ENCODE data around the gene ASCL1. TPM values are rescaled to one million over a fixed set of nuclear protein-coding genes. Genes with fewer than 3 reads are reported as not detected.

Gene ASCL1
- total and polyA plus RNA-seq, 12 donors, result not detected

GRCh38 chr12:102962986-102963385 lies 5.5 kb downstream of the ASCL1 start:
- H3K9me3 ChIP-seq, result peaks cover 0 to 13% (median 0%) of the 10 kb centered on the region in 11 donors
- peaks cover 0 to 25% (median 6%) of the 10 kb centered on the region in 9 donors for H3K4me1 ChIP-seq
- 4 to 6% methylated on average over 3 of the region's 3 CpGs for WGBS, 2 donors
- no peaks in the 10 kb centered on the region for H3K36me3 ChIP-seq
- DNase-seq (no peak), ATAC-seq (no peak)
- TF ChIP-seq, protein P1, sequence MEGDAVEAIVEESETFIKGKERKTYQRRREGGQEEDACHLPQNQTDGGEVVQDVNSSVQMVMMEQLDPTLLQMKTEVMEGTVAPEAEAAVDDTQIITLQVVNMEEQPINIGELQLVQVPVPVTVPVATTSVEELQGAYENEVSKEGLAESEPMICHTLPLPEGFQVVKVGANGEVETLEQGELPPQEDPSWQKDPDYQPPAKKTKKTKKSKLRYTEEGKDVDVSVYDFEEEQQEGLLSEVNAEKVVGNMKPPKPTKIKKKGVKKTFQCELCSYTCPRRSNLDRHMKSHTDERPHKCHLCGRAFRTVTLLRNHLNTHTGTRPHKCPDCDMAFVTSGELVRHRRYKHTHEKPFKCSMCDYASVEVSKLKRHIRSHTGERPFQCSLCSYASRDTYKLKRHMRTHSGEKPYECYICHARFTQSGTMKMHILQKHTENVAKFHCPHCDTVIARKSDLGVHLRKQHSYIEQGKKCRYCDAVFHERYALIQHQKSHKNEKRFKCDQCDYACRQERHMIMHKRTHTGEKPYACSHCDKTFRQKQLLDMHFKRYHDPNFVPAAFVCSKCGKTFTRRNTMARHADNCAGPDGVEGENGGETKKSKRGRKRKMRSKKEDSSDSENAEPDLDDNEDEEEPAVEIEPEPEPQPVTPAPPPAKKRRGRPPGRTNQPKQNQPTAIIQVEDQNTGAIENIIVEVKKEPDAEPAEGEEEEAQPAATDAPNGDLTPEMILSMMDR (IDR thresholded peaks at IDR 0.05), result no peak
- no peak overlapping the region for H3K4me3 ChIP-seq
- no peak overlapping the region for H3K27ac ChIP-seq
- intact Hi-C loops (cut with DNase I), result no loop called here
- peaks cover 0 to 100% (median 92%) of the 10 kb centered on the region in 7 donors for H3K27me3 ChIP-seq

GRCh38 chr12:102963796-102964195 lies 6.3 kb downstream of the ASCL1 start:
- H3K27ac ChIP-seq, result no peak overlapping the region
- H3K4me3 ChIP-seq, result no peak overlapping the region
- peaks cover 0 to 100% (median 84%) of the 10 kb centered on the region in 7 donors for H3K27me3 ChIP-seq
- TF ChIP-seq, protein P1 (IDR thresholded peaks at IDR 0.05), result no peak
- DNase-seq, result no peak
- H3K4me1 ChIP-seq, result peaks cover 0 to 20% (median under 1%) of the 10 kb centered on the region in 9 donors
- H3K36me3 ChIP-seq, result no peaks in the 10 kb centered on the region
- H3K9me3 ChIP-seq, result peaks cover 0 to 13% (median 0%) of the 10 kb centered on the region in 11 donors
- WGBS, 2 donors, result 41 to 44% methylated on average over 4 of the region's 4 CpGs
- ATAC-seq, result no peak
- intact Hi-C loops (cut with DNase I), result no loop called here

GRCh38 chr12:102964872-102965271 lies 7.4 kb downstream of the ASCL1 start:
- Histone ChIP-seq H3K9me3 (peaks cover 0 to 13% (median 0%) of the 10 kb centered on the region in 11 donors), H3K27ac (no peak overlapping the region), H3K36me3 (no peaks in the 10 kb centered on the region), H3K4me1 (peaks cover 0 to 18% (median 0%) of the 10 kb centered on the region in 9 donors), H3K27me3 (peaks cover 0 to 100% (median 78%) of the 10 kb centered on the region in 7 donors), H3K4me3 (peak overlapping the region in 1 of 10 donors; percentile 7)
- intact Hi-C loops (cut with DNase I), result no loop called here
- 0 to 1% methylated on average over 21 of the region's 21 CpGs for WGBS, 2 donors
- TF ChIP-seq, protein P1 (IDR thresholded peaks at IDR 0.05), result no peak
- DNase-seq (no peak), ATAC-seq (no peak)

- Histone ChIP-seq H3K27ac (no peak overlapping the region), H3K27me3 (peaks cover 0 to 98% (median 72%) of the 10 kb centered on the region in 7 donors), H3K9me3 (peaks cover 0 to 13% (median 0%) of the 10 kb centered on the region in 11 donors), H3K36me3 (no peaks in the 10 kb centered on the region), H3K4me1 (peaks cover 0 to 18% (median 0%) of the 10 kb centered on the region in 9 donors), H3K4me3 (peak overlapping the region in 1 of 10 donors; percentile 7)
- 1 to 2% methylated on average over 38 of the region's 38 CpGs for WGBS, 2 donors
- DNase-seq, result no peak
- TF ChIP-seq, protein P1 (IDR thresholded peaks at IDR 0.05), result no peak
- intact Hi-C loops (cut with DNase I), result no loop called here
- no peak for ATAC-seq
Measured at GRCh38 chr12:102965281-102966155, 8.0 kb downstream of the ASCL1 start.
